ENCODE data around the gene PBXIP1.
A peak's percentile ranks its signal among the peaks of the same experiment; 100 is the strongest.
"Not testable (repeated sequence)": the region's sequence is repeated elsewhere in the genome, so short reads cannot be mapped to it uniquely, and the experiment has no call there.

The PBXIP1 gene

GRCh38 chr1:155000411-155000725 is 44.5 kb upstream of the PBXIP1 start:
- H3K27ac ChIP-seq (ENCODE audit: low read length), result peak overlapping the region; percentile 64
- H3K9ac ChIP-seq (ENCODE audit: low read length), result peak overlapping the region; percentile 46
- H3K4me1 ChIP-seq (ENCODE audit: control insufficient read depth, low read depth, low read length), result peaks cover 14% of the 10 kb centered on the region
- peak overlapping the region; percentile 72 for H3K4me3 ChIP-seq (ENCODE audit: low read length)
- H3K27me3 ChIP-seq (ENCODE audit: control insufficient read depth, insufficient read depth, low read length), result no peaks in the 10 kb centered on the region
- H3K9me3 ChIP-seq (ENCODE audit: control insufficient read depth, low read depth, low read length), result no peaks in the 10 kb centered on the region
- no peaks in the 10 kb centered on the region for H3K36me3 ChIP-seq (ENCODE audit: control insufficient read depth, low read depth, low read length)

DNA sequence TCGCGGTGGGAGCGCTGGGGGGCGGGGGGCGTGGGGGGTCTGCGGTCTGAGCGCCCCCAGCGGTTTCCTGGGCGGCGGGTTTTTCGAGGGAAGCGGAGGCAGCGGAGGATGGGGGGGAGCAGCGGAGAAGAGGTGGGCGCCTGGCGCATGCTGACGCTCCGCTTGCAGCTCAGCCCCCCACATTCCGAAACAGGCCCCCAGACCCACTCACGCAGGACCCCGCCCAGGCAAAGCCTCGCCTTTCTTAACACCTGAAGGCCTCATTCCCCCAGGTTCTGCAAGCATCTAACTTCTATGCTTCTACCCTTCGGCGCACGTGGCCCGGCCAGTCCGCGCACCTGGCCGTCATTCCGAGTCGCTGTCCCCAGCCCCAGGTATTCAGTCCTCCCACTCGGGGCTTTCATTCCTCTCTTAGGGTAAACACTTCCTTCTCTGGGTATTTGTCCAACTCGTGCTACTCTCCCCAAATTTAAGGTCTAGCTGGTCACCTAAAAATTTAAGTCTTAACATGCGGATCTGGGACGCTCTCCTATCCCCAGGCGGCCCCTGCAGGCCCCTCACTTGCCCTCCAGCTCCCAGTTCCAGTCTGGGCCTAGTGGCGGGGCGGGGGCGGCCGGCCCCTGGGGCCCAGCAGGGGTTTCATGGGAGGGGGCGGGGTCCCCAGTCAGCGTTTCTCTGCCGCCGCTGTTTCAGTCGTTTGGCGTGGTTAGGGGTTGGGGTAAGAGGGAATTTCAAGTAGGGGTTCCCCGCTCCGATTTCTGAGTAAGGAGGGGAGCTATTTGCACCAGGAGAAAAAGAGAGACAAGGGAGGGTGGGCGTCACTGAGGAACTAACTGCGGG is 43.9 kb upstream of the PBXIP1 start:
- peak overlapping the region; percentile 72 for H3K4me3 ChIP-seq (ENCODE audit: low read length)
- no peaks in the 10 kb centered on the region for H3K27me3 ChIP-seq (ENCODE audit: control insufficient read depth, insufficient read depth, low read length)
- no peaks in the 10 kb centered on the region for H3K9me3 ChIP-seq (ENCODE audit: control insufficient read depth, low read depth, low read length)
- H3K4me1 ChIP-seq (ENCODE audit: control insufficient read depth, low read depth, low read length), result peaks cover 10% of the 10 kb centered on the region
- H3K27ac ChIP-seq (ENCODE audit: low read length), result peak overlapping the region; percentile 64
- peak overlapping the region; percentile 46 for H3K9ac ChIP-seq (ENCODE audit: low read length)
- no peaks in the 10 kb centered on the region for H3K36me3 ChIP-seq (ENCODE audit: control insufficient read depth, low read depth, low read length)

GRCh38 chr1:154998818-154999570 is 43.1 kb upstream of the PBXIP1 start:
- Histone ChIP-seq H3K36me3 (ENCODE audit: control insufficient read depth, low read depth, low read length) (no peaks in the 10 kb centered on the region), H3K27me3 (ENCODE audit: control insufficient read depth, insufficient read depth, low read length) (no peaks in the 10 kb centered on the region), H3K4me1 (ENCODE audit: control insufficient read depth, low read depth, low read length) (peaks cover 3% of the 10 kb centered on the region), H3K27ac (ENCODE audit: low read length) (no peak overlapping the region), H3K9ac (ENCODE audit: low read length) (no peak overlapping the region), H3K4me3 (ENCODE audit: low read length) (peak overlapping the region; percentile 38), H3K9me3 (ENCODE audit: control insufficient read depth, low read depth, low read length) (no peaks in the 10 kb centered on the region)

- Histone ChIP-seq H3K27me3 (ENCODE audit: control insufficient read depth, insufficient read depth, low read length) (no peaks in the 10 kb centered on the region), H3K4me3 (ENCODE audit: low read length) (no peak overlapping the region), H3K9ac (ENCODE audit: low read length) (no peak overlapping the region), H3K9me3 (ENCODE audit: control insufficient read depth, low read depth, low read length) (no peaks in the 10 kb centered on the region), H3K4me1 (ENCODE audit: control insufficient read depth, low read depth, low read length) (peaks cover 3% of the 10 kb centered on the region), H3K36me3 (ENCODE audit: control insufficient read depth, low read depth, low read length) (no peaks in the 10 kb centered on the region), H3K27ac (ENCODE audit: low read length) (no peak overlapping the region)
Observed at GRCh38 chr1:154998201-154998780, 42.4 kb upstream of the PBXIP1 start.

DNA sequence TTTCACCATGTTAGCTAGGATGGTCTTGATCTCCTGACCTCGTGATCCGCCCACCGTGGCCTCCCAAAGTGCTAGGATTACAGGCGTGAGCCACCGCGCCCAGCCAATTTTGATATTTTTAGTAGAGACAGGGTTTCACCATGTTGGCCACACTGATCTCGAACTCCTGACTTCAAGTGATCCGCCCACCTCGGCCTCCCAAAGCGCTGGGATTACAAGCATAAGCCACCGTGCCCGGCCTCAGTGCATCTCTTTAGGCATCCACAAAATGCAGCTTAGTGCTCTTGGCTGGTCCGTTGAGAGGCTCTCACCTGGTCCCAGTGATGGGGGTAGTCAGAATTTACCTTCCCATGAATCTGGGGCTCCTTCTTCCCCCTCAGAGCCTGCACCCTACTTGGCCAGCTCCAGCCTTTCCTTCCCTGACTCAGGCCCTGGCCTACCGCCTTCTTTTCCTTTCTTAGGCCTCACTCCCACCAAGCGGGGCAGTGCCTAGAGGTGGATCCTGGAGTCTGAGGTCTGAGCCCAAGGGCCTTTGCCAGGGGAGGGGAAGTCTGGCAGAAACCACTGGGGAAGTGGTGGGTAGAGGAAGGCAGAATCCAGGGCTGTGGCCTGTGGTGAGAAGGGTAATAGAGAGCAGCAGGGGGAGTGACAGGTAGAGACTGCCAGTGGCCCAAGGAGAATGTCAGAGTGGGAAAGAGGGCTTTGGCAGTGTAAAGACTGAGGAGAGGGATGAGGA is 41.2 kb upstream of the PBXIP1 start:
- no peak overlapping the region for H3K9ac ChIP-seq (ENCODE audit: low read length)
- no peak overlapping the region for H3K27ac ChIP-seq (ENCODE audit: low read length)
- H3K36me3 ChIP-seq (ENCODE audit: control insufficient read depth, low read depth, low read length), result peaks cover 4% of the 10 kb centered on the region
- H3K4me3 ChIP-seq (ENCODE audit: low read length), result no peak overlapping the region
- H3K4me1 ChIP-seq (ENCODE audit: control insufficient read depth, low read depth, low read length), result peaks cover 3% of the 10 kb centered on the region
- H3K9me3 ChIP-seq (ENCODE audit: control insufficient read depth, low read depth, low read length), result no peaks in the 10 kb centered on the region
- no peaks in the 10 kb centered on the region for H3K27me3 ChIP-seq (ENCODE audit: control insufficient read depth, insufficient read depth, low read length)

DNA sequence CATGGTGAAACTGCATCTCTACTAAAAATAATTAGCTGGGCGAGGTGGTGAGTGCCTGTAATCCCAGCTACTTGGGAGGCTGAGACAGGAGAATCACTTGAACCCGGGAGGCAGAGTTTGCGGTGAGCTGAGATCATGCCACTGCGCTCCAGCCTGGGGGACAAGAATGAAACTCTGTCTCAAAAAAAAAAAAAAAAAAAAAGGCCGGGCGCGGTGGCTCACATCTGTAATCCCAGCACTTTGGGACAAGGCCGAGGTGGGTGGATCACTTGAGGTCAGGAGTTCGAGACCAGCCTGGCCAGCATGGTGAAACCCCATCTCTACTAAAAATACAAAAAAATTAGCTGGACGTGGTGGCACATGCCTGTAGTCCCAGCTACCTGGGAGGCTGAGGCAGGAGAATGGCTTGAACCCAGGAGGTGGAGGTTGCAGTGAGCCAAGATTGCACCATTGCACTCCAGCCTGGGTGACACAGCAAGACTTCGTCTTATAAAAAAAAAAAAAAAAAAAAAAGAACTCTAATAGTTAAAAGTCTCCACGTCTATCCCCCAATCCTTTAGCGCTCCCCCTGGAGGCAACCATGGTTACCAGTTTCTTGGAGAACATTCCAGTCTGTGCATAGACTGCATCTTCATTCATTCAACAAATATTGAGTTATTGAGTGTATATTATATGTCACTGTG is 39.5 kb upstream of the PBXIP1 start:
- not testable (repeated sequence) for H3K27me3 ChIP-seq (ENCODE audit: control insufficient read depth, insufficient read depth, low read length); H3K4me1 ChIP-seq (ENCODE audit: control insufficient read depth, low read depth, low read length); H3K9ac ChIP-seq (ENCODE audit: low read length); H3K4me3 ChIP-seq (ENCODE audit: low read length); H3K9me3 ChIP-seq (ENCODE audit: control insufficient read depth, low read depth, low read length); H3K36me3 ChIP-seq (ENCODE audit: control insufficient read depth, low read depth, low read length); H3K27ac ChIP-seq (ENCODE audit: low read length)

GRCh38 chr1:154994591-154994990 is 38.7 kb upstream of the PBXIP1 start:
- H3K36me3 ChIP-seq (ENCODE audit: control insufficient read depth, low read depth, low read length), result peaks cover 18% of the 10 kb centered on the region
- no peaks in the 10 kb centered on the region for H3K4me1 ChIP-seq (ENCODE audit: control insufficient read depth, low read depth, low read length)
- no peak overlapping the region for H3K27ac ChIP-seq (ENCODE audit: low read length)
- H3K4me3 ChIP-seq (ENCODE audit: low read length), result no peak overlapping the region
- no peaks in the 10 kb centered on the region for H3K27me3 ChIP-seq (ENCODE audit: control insufficient read depth, insufficient read depth, low read length)
- no peak overlapping the region for H3K9ac ChIP-seq (ENCODE audit: low read length)
- no peaks in the 10 kb centered on the region for H3K9me3 ChIP-seq (ENCODE audit: control insufficient read depth, low read depth, low read length)

GRCh38 chr1:154994269-154994587 is 38.3 kb upstream of the PBXIP1 start:
- H3K4me1 ChIP-seq (ENCODE audit: control insufficient read depth, low read depth, low read length), result no peaks in the 10 kb centered on the region
- H3K36me3 ChIP-seq (ENCODE audit: control insufficient read depth, low read depth, low read length), result peaks cover 21% of the 10 kb centered on the region
- no peak overlapping the region for H3K27ac ChIP-seq (ENCODE audit: low read length)
- H3K27me3 ChIP-seq (ENCODE audit: control insufficient read depth, insufficient read depth, low read length), result no peaks in the 10 kb centered on the region
- no peak overlapping the region for H3K9ac ChIP-seq (ENCODE audit: low read length)
- H3K9me3 ChIP-seq (ENCODE audit: control insufficient read depth, low read depth, low read length), result no peaks in the 10 kb centered on the region
- no peak overlapping the region for H3K4me3 ChIP-seq (ENCODE audit: low read length)

DNA sequence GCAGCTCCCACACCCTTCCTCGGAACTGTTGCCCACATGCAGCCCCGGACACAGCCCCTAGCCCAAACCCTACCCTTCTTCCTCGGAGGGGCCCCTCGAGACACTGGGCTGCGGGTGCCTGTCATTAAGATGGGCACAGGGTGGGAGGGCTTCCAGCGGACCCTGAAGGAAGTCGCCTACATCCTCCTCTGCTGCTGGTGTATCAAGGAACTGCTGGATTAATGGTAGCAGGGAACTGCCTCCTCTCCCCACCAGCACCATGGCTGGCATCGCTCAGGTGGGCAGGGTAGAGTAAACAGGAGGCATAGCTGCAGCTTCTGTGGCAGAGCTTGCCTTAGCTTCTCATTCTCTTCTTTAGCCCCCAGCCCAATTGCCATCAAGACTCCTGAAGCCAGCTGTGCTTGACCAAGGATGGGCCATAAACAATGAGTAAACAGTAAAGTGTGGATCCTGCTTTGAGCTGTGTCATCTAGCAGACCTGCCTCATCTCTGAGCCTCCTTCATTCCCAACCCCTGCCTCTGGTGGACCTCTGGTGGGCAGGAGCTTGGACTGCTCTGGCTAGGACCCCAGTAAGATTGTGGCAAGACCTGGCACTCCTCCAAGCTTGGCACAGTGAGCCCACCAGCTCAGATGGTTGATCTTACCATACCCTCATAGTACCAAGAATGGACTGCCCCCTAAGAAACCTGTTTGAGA is 37.8 kb upstream of the PBXIP1 start, which contains the start of gene LENEP:
Gene LENEP, plus strand, starts transcription at position 15 of the 697 bp plus-strand sequence. Its CDS starts 22 bp downstream, at position 37.
- H3K36me3 ChIP-seq (ENCODE audit: control insufficient read depth, low read depth, low read length), result peaks cover 26% of the 10 kb centered on the region
- H3K4me3 ChIP-seq (ENCODE audit: low read length), result no peak within 1 kb of the TSS
- no peaks in the 10 kb centered on the region for H3K27me3 ChIP-seq (ENCODE audit: control insufficient read depth, insufficient read depth, low read length)
- no peak within 1 kb of the TSS for H3K27ac ChIP-seq (ENCODE audit: low read length)
- no peaks in the 10 kb centered on the region for H3K9me3 ChIP-seq (ENCODE audit: control insufficient read depth, low read depth, low read length)
- no peaks in the 10 kb centered on the region for H3K4me1 ChIP-seq (ENCODE audit: control insufficient read depth, low read depth, low read length)
- no peak within 1 kb of the TSS for H3K9ac ChIP-seq (ENCODE audit: low read length)

DNA sequence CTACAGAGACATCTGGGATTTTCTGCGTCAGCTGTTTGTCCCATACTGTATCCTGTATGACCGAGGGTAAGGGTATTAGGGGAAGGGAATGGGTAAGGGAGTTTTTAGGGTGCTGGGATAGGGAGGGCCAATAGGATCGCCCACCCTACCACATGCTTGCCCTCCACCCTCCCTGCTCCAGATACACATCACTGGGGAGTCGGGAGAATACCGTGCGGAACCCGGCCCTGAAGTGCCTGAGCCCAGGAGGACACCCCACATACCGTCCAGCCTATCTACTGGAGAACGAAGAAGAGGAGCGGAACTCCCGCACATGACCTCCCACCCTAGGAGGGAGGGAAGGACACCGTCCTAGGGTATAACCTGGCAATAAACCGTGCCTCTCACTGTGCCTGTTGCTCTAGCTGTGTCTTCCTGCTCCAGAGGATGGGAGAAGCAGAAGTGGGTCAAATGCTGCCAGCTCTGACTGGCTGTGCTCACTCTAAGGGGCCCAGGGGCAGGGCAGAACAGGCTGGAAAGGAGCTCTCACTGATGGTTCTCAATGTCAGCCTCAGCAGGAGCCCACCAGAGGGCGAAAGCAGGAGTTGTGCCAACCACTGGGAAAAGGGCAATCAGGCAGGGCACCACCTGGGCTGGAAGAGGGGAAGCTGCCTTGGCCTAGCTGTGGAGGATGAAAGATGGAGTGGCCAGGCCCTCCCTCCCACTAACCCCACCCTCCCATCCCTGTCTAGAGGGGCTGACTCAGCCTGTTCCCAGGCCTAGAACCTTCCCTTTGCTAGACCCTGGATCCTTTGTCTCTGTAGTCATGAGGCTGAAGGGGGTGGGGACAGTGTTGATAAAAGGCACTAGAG is 37.0 kb upstream of the PBXIP1 start:
- no peaks in the 10 kb centered on the region for H3K4me1 ChIP-seq (ENCODE audit: control insufficient read depth, low read depth, low read length)
- H3K9me3 ChIP-seq (ENCODE audit: control insufficient read depth, low read depth, low read length), result no peaks in the 10 kb centered on the region
- H3K27ac ChIP-seq (ENCODE audit: low read length), result no peak overlapping the region

More for the DNA sequence above, 37.0 kb upstream of the PBXIP1 start:
- H3K9ac ChIP-seq (ENCODE audit: low read length), result no peak overlapping the region
- H3K4me3 ChIP-seq (ENCODE audit: low read length), result no peak overlapping the region
- no peaks in the 10 kb centered on the region for H3K27me3 ChIP-seq (ENCODE audit: control insufficient read depth, insufficient read depth, low read length)
- peaks cover 34% of the 10 kb centered on the region for H3K36me3 ChIP-seq (ENCODE audit: control insufficient read depth, low read depth, low read length)
